ENCODE results near the gene LRRC27. TPM values are rescaled to one million over a fixed set of nuclear protein-coding genes. Genes with fewer than 3 reads are reported as not detected.

LRRC27 gene
- total RNA-seq, 3 donors from 2014 or later: 6.2 to 19.3 (median 8.2) TPM

- no peaks in the 10 kb centered on the region for H3K9me3 ChIP-seq
- intact Hi-C loops (cut with DNase I; ENCODE audit: low total_unique reads): no loop called here
- H3K36me3 ChIP-seq: no peaks in the 10 kb centered on the region
- no peak for DNase-seq (ENCODE audit: low spot score in 2 of 2)
- no peaks in the 10 kb centered on the region for H3K4me1 ChIP-seq
- TF ChIP-seq POLR2AphosphoS5 (IDR thresholded peaks at IDR 0.05): no peak
- no peak for TF ChIP-seq CTCF (IDR thresholded peaks at IDR 0.05)
- TF ChIP-seq POLR2A (IDR thresholded peaks at IDR 0.05): no peak
- no peak overlapping the region for H3K27ac ChIP-seq
- H3K4me3 ChIP-seq: no peak overlapping the region
- no peaks in the 10 kb centered on the region for H3K27me3 ChIP-seq
Observed at GRCh38 chr10:132321726-132322125, 10.3 kb upstream of the LRRC27 start.

GRCh38 chr10:132322586-132323048 is 9.4 kb upstream of the LRRC27 start:
- H3K36me3 ChIP-seq: no peaks in the 10 kb centered on the region
- H3K27ac ChIP-seq: no peak overlapping the region
- H3K27me3 ChIP-seq: no peaks in the 10 kb centered on the region
- intact Hi-C loops (cut with DNase I; ENCODE audit: low total_unique reads): no loop called here
- no peak for DNase-seq (ENCODE audit: low spot score in 2 of 2)
- H3K4me3 ChIP-seq: no peak overlapping the region
- no peaks in the 10 kb centered on the region for H3K4me1 ChIP-seq
- no peak for TF ChIP-seq POLR2A (IDR thresholded peaks at IDR 0.05)
- TF ChIP-seq CTCF (IDR thresholded peaks at IDR 0.05): no peak
- no peak for TF ChIP-seq POLR2AphosphoS5 (IDR thresholded peaks at IDR 0.05)
- H3K9me3 ChIP-seq: no peaks in the 10 kb centered on the region

GRCh38 chr10:132324186-132324585 is 7.8 kb upstream of the LRRC27 start:
- intact Hi-C loops (cut with DNase I; ENCODE audit: low total_unique reads): no loop called here
- H3K4me1 ChIP-seq: no peaks in the 10 kb centered on the region
- no peak overlapping the region for H3K4me3 ChIP-seq
- no peak for DNase-seq (ENCODE audit: low spot score in 2 of 2)
- no peak overlapping the region for H3K27ac ChIP-seq
- TF ChIP-seq POLR2AphosphoS5 (IDR thresholded peaks at IDR 0.05): no peak
- TF ChIP-seq POLR2A (IDR thresholded peaks at IDR 0.05): no peak
- no peak for TF ChIP-seq CTCF (IDR thresholded peaks at IDR 0.05)
- no peaks in the 10 kb centered on the region for H3K27me3 ChIP-seq
- H3K36me3 ChIP-seq: no peaks in the 10 kb centered on the region
- no peaks in the 10 kb centered on the region for H3K9me3 ChIP-seq

- Histone ChIP-seq H3K9me3 (no peaks in the 10 kb centered on the region), H3K4me1 (no peaks in the 10 kb centered on the region), H3K36me3 (no peaks in the 10 kb centered on the region), H3K27me3 (no peaks in the 10 kb centered on the region), H3K27ac (no peak overlapping the region), H3K4me3 (no peak overlapping the region)
- DNase-seq (ENCODE audit: low spot score in 2 of 2): no peak
- TF ChIP-seq POLR2A (IDR thresholded peaks at IDR 0.05): no peak
- TF ChIP-seq POLR2AphosphoS5 (IDR thresholded peaks at IDR 0.05): no peak
- TF ChIP-seq CTCF (IDR thresholded peaks at IDR 0.05): no peak
- intact Hi-C loops (cut with DNase I; ENCODE audit: low total_unique reads): no loop called here
Observed at GRCh38 chr10:132326344-132326889, 5.6 kb upstream of the LRRC27 start.

- DNase-seq (ENCODE audit: low spot score in 2 of 2): no peak
- no peaks in the 10 kb centered on the region for H3K4me1 ChIP-seq
- no peak overlapping the region for H3K4me3 ChIP-seq
- no peaks in the 10 kb centered on the region for H3K36me3 ChIP-seq
- no peaks in the 10 kb centered on the region for H3K9me3 ChIP-seq
- intact Hi-C loops (cut with DNase I; ENCODE audit: low total_unique reads): no loop called here
- TF ChIP-seq POLR2A (IDR thresholded peaks at IDR 0.05) (no peak), POLR2AphosphoS5 (IDR thresholded peaks at IDR 0.05) (no peak), CTCF (IDR thresholded peaks at IDR 0.05) (no peak)
- H3K27ac ChIP-seq: no peak overlapping the region
- H3K27me3 ChIP-seq: no peaks in the 10 kb centered on the region
Observed at GRCh38 chr10:132326925-132327324, 5.1 kb upstream of the LRRC27 start.

All from breast epithelium (tissue), 4 donors.